Activated naive CD8-positive, alpha-beta T cell treated with anti-CD3 and anti-CD28 coated beads, Interleukin-2, amount 10 ng/mL, durations not matched to agents 7 days and 5 days (primary cell): Measurements from ENCODE around the gene GPR132. TPM values are rescaled to one million over a fixed set of nuclear protein-coding genes. Genes with fewer than 3 reads are reported as not detected.

Source experiments
- ATAC-seq: fragments of 150-1000 bp; cut with Tn5 transposase; one replicate; pipeline ENCODE4 v1.10.0; 2021; ENCODE audit warnings: low read depth, moderate library complexity
- POLR2A ChIA-PET: fragments of 350-600 bp; sonication (Branson Sonifier 250); formaldehyde crosslinking; loops from one replicate; lab custom pipeline; 2021; ENCODE audit warnings: antibody characterized with exemption; lab: Charles Lee
- DNase-seq: peaks from one replicate; pipeline ENCODE4 v3.0.0; 2021
- H3K27ac Mint-ChIP-seq: one replicate; pipeline ENCODE4 v1.8.0; 2022; ENCODE audit warnings: mild to moderate bottlenecking, mixed read lengths
- H3K27me3 Mint-ChIP-seq: one replicate; pipeline ENCODE4 v1.8.0; 2022; ENCODE audit warnings: mild to moderate bottlenecking, moderate library complexity, mixed read lengths
- H3K36me3 Mint-ChIP-seq: one replicate; pipeline ENCODE4 v1.8.0; 2021; ENCODE audit warnings: mild to moderate bottlenecking, mixed read lengths
- H3K4me1 Mint-ChIP-seq: one replicate; pipeline ENCODE4 v1.8.0; 2021; ENCODE audit warnings: mixed read lengths
- H3K4me3 Mint-ChIP-seq: one replicate; pipeline ENCODE4 v1.8.0; 2022; ENCODE audit warnings: mild to moderate bottlenecking, moderate library complexity, mixed read lengths
- H3K9me3 Mint-ChIP-seq: one replicate; pipeline ENCODE4 v1.8.0; 2021; ENCODE audit warnings: mixed read lengths
- total RNA-seq, 2 experiments: library from RNA; stranded (reverse); gene quantifications; one replicate each; pipeline ENCODE4 v1.2.3, GENCODE V29; 2021

The GPR132 gene
- total RNA-seq, 2 experiments from 2014 or later = 43.5 to 46.6 TPM

GRCh38 chr14:105095236-105095805 is 30.1 kb upstream of the GPR132 start:
- POLR2A ChIA-PET = interaction anchor here (1.1 kb wide), 1 partner anchor 30 kb away, joined by 3 read pairs; the partner anchor contains the start of gene GPR132
- H3K27me3 Mint-ChIP-seq = peaks cover 6% of the 10 kb centered on the region

GRCh38 chr14:105094193-105094907 is 29.1 kb upstream of the GPR132 start:
- peak overlapping the region; percentile 34 for H3K27ac Mint-ChIP-seq
- peak overlapping the region; percentile 77 for H3K4me3 Mint-ChIP-seq
- peaks cover 3% of the 10 kb centered on the region for H3K9me3 Mint-ChIP-seq
- DNase-seq (no peak), ATAC-seq (no peak)
- H3K4me1 Mint-ChIP-seq = peaks cover 17% of the 10 kb centered on the region
- H3K27me3 Mint-ChIP-seq = peaks cover 4% of the 10 kb centered on the region
- POLR2A ChIA-PET = interaction anchor here (0.6 to 1.3 kb wide), 3 partner anchors 46 to 227 kb away, joined by 3 to 4 read pairs (median 3); partner anchors contain the start of gene BRF1
- no peaks in the 10 kb centered on the region for H3K36me3 Mint-ChIP-seq

More at GRCh38 chr14:105095236-105095805, 30.1 kb upstream of the GPR132 start:
- Mint-ChIP-seq H3K4me1 (peaks cover 17% of the 10 kb centered on the region), H3K36me3 (no peaks in the 10 kb centered on the region), H3K27ac (no peak overlapping the region), H3K4me3 (no peak overlapping the region), H3K9me3 (peaks cover 6% of the 10 kb centered on the region)
- ATAC-seq (no peak), DNase-seq (no peak)

- ATAC-seq (peak; percentile 69), DNase-seq (peak; percentile 83)
- Mint-ChIP-seq H3K4me3 (peak overlapping the region; percentile 77), H3K36me3 (no peaks in the 10 kb centered on the region), H3K27ac (peak overlapping the region; percentile 38), H3K9me3 (no peaks in the 10 kb centered on the region), H3K27me3 (peaks cover 4% of the 10 kb centered on the region), H3K4me1 (peaks cover 17% of the 10 kb centered on the region)
- POLR2A ChIA-PET = interaction anchor here (0.6 to 2.1 kb wide), 4 partner anchors 28 to 228 kb away, joined by 3 to 5 read pairs (median 4); partner anchors contain the start of genes BRF1 and GPR132
These were observed 28.4 kb upstream of the GPR132 start for GRCh38 chr14:105093431-105094192.

DNA sequence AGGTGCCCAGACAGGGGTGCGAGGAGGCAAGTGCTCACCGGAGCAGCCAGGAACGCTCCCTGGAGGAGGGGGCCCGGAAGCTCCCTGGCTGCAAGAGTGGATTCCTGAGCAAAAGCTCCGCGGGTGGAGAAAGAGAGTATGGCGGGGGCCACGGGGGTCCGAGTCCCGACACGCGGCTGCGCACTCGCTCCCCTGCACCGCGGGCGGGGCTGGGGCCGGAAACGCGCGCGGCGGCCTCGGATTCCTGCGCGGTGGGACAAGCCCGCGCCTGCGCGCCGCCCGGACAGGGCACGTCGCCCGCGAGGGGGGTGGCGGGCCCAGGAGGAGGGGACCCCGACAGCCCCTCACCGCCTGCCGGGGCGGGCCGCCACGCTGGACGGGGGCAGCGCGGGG is 27.8 kb upstream of the GPR132 start:
- peak overlapping the region; percentile 75 for H3K27ac Mint-ChIP-seq
- peak; percentile 33 for ATAC-seq
- no peaks in the 10 kb centered on the region for H3K36me3 Mint-ChIP-seq
- POLR2A ChIA-PET = interaction anchor here (2.1 kb wide), 1 partner anchor 28 kb away, joined by 5 read pairs; the partner anchor contains the start of gene GPR132
- H3K27me3 Mint-ChIP-seq = peaks cover 6% of the 10 kb centered on the region
- peaks cover 19% of the 10 kb centered on the region for H3K4me1 Mint-ChIP-seq
- H3K4me3 Mint-ChIP-seq = peak overlapping the region; percentile 81
- peak; percentile 84 for DNase-seq
- no peaks in the 10 kb centered on the region for H3K9me3 Mint-ChIP-seq

DNA sequence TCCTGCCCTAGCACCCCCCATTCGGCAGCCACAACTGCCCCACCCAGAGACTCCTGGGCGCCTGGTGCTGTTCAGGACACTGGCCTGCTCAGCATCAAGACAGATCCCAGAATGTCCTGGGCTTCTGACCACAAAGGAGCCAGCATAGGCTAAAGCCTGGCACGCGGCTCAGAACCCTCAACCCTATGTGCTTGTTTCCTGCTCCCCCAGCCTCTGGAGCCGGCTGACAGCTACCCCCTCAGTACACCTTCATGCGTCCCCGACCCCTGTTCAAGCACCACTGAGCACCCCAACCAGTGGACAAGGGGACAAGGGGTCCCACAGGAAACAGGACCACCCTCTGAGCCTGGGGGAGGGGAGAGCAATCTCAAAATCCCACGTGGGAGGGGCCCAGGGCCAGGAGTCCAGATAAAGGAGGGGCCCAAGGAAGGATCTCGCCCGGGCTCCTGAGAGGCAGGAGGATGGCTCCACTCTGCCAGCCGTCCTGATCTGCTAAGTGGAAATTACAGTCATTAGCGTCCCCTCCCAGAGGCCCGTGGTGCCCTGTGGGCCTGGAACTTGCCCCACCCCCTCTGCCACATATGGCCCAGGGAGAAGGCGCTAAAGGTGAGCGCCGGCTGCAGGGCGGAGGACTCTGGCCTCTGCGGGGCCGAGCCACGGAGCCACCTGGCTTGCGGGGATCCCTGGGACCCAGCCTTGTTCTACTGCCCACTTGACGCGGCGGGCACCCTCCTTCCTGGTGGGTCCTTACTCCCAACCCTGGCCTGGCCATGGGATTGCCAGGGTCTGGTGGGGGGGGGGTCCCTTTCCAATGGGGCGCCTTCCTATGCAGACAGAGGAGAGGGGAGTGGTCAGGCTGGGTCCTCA is 27.2 kb upstream of the GPR132 start:
- POLR2A ChIA-PET = interaction anchor here (2.1 kb wide), 1 partner anchor 27 kb away, joined by 5 read pairs; the partner anchor contains the start of gene GPR132
- peak overlapping the region; percentile 75 for H3K27ac Mint-ChIP-seq
- DNase-seq = peak; percentile 44

GRCh38 chr14:105091517-105092170 is 26.4 kb upstream of the GPR132 start:
- Mint-ChIP-seq H3K27me3 (peaks cover 6% of the 10 kb centered on the region), H3K4me1 (peaks cover 19% of the 10 kb centered on the region), H3K27ac (no peak overlapping the region), H3K9me3 (no peaks in the 10 kb centered on the region), H3K4me3 (no peak overlapping the region), H3K36me3 (no peaks in the 10 kb centered on the region)
- DNase-seq = peak; percentile 48
- POLR2A ChIA-PET = interaction anchor here (1.4 to 2.1 kb wide), 2 partner anchors 26 to 260 kb away, joined by 5 read pairs; partner anchors contain the start of gene GPR132
- no peak for ATAC-seq

More for the DNA sequence above, 27.2 kb upstream of the GPR132 start:
- Mint-ChIP-seq H3K36me3 (no peaks in the 10 kb centered on the region), H3K4me1 (peaks cover 19% of the 10 kb centered on the region), H3K4me3 (peak overlapping the region; percentile 81), H3K27me3 (peaks cover 6% of the 10 kb centered on the region), H3K9me3 (no peaks in the 10 kb centered on the region)
- no peak for ATAC-seq

DNA sequence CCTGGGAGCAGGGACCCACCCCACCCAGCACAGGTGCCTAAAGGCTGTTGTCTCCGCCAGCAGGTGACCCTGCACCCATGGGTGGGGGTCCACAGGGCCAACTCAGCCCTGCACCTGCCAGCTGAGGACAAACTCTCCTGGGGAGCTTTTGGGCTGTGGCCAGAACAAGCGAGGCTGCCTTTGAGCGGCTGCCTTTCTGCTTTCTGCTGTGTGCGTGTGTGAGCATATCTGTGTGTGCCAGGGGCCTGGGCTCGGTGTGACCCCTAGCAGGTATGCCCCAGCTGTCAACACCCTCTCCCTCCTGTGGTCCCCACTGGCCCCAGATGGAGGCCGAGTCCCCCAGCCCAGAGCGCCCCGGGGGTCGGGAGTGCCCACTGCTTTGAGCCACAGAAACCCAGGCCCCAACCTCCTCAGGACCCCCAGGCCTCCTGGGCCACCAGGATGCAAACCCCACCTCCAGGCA is 25.9 kb upstream of the GPR132 start:
- no peaks in the 10 kb centered on the region for H3K9me3 Mint-ChIP-seq
- POLR2A ChIA-PET = interaction anchor here (0.6 to 2.1 kb wide), 4 partner anchors 26 to 261 kb away, joined by 4 to 7 read pairs (median 5); partner anchors contain the start of gene GPR132
- no peak overlapping the region for H3K4me3 Mint-ChIP-seq

GRCh38 chr14:105090493-105091053 is 25.3 kb upstream of the GPR132 start:
- Mint-ChIP-seq H3K4me1 (peaks cover 24% of the 10 kb centered on the region), H3K4me3 (no peak overlapping the region), H3K27ac (peak overlapping the region; percentile 54), H3K27me3 (peaks cover 3% of the 10 kb centered on the region), H3K9me3 (no peaks in the 10 kb centered on the region), H3K36me3 (no peaks in the 10 kb centered on the region)
- ATAC-seq (peak; percentile 44), DNase-seq (peak; percentile 96)
- POLR2A ChIA-PET = interaction anchor here (0.6 to 1.4 kb wide), 3 partner anchors 25 to 261 kb away, joined by 4 to 7 read pairs (median 5); partner anchors contain the start of gene GPR132

More for the DNA sequence above, 25.9 kb upstream of the GPR132 start:
- H3K4me1 Mint-ChIP-seq = peaks cover 23% of the 10 kb centered on the region
- H3K27me3 Mint-ChIP-seq = peaks cover 6% of the 10 kb centered on the region
- no peak for ATAC-seq
- no peaks in the 10 kb centered on the region for H3K36me3 Mint-ChIP-seq
- no peak for DNase-seq
- H3K27ac Mint-ChIP-seq = no peak overlapping the region

DNA sequence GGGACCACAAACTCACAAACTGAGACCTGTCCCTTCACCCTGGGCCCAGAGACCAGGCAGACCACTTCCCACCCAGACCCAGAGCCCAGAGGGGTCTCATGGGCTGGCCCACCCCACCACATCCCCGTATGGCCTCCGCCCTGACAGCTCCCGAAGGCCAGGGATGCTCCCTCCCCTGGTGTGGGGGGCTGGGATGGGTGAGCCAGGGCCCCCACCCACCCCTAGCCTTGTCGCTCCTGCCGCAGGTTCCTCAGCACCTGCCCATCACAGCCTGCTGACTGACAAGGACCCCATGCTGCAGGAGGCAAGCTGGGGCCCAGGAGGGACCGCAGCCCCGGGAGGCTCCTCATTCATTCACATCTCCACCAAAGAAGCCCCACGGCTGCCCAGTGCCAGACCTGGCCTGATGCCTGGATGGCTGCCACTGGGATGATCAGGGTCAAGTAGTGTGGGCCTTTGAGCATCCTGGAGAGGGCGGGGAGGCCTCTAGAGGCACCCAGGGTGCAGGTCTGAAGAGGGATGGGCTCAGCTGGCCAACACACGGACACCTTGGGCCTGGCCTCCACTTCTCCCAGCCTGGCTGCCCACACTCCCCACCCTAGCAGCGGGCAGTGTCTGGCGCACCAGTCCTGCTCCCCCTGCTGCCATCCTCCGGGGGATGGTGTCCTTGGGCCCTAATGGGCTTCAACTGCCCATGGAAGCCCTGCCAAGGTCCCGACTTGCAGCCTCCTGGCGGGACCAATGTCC is 24.7 kb upstream of the GPR132 start:
- Mint-ChIP-seq H3K4me1 (peaks cover 27% of the 10 kb centered on the region), H3K27me3 (peaks cover 2% of the 10 kb centered on the region), H3K4me3 (no peak overlapping the region), H3K9me3 (no peaks in the 10 kb centered on the region), H3K36me3 (no peaks in the 10 kb centered on the region), H3K27ac (no peak overlapping the region)
- ATAC-seq = no peak
- POLR2A ChIA-PET = interaction anchor here (1.1 to 1.4 kb wide), 2 partner anchors 24 to 262 kb away, joined by 4 to 5 read pairs; partner anchors contain the start of gene GPR132
- peak; percentile 36 for DNase-seq

- no peak overlapping the region for H3K27ac Mint-ChIP-seq
- H3K4me1 Mint-ChIP-seq = peaks cover 22% of the 10 kb centered on the region
- no peaks in the 10 kb centered on the region for H3K9me3 Mint-ChIP-seq
- DNase-seq = peak; percentile 36
- no peaks in the 10 kb centered on the region for H3K36me3 Mint-ChIP-seq
- no peak for ATAC-seq
- POLR2A ChIA-PET = no interaction called here
- H3K27me3 Mint-ChIP-seq = peaks cover 2% of the 10 kb centered on the region
- no peak overlapping the region for H3K4me3 Mint-ChIP-seq
These were observed 23.8 kb upstream of the GPR132 start for GRCh38 chr14:105088812-105089745.
